Measurements from ENCODE around the gene CMTM1. TPM values are rescaled to one million over a fixed set of nuclear protein-coding genes. Genes with fewer than 3 reads are reported as not detected.

The CMTM1 gene
- total and polyA plus RNA-seq, 2 experiments from 2014 or later, result 1.4 to 1.9 TPM

GRCh38 chr16:66612422-66612821, 46.2 kb downstream of the CMTM1 start (continued):
- TF ChIP-seq, protein P1, sequence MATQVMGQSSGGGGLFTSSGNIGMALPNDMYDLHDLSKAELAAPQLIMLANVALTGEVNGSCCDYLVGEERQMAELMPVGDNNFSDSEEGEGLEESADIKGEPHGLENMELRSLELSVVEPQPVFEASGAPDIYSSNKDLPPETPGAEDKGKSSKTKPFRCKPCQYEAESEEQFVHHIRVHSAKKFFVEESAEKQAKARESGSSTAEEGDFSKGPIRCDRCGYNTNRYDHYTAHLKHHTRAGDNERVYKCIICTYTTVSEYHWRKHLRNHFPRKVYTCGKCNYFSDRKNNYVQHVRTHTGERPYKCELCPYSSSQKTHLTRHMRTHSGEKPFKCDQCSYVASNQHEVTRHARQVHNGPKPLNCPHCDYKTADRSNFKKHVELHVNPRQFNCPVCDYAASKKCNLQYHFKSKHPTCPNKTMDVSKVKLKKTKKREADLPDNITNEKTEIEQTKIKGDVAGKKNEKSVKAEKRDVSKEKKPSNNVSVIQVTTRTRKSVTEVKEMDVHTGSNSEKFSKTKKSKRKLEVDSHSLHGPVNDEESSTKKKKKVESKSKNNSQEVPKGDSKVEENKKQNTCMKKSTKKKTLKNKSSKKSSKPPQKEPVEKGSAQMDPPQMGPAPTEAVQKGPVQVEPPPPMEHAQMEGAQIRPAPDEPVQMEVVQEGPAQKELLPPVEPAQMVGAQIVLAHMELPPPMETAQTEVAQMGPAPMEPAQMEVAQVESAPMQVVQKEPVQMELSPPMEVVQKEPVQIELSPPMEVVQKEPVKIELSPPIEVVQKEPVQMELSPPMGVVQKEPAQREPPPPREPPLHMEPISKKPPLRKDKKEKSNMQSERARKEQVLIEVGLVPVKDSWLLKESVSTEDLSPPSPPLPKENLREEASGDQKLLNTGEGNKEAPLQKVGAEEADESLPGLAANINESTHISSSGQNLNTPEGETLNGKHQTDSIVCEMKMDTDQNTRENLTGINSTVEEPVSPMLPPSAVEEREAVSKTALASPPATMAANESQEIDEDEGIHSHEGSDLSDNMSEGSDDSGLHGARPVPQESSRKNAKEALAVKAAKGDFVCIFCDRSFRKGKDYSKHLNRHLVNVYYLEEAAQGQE (IDR thresholded peaks at IDR 0.05; ENCODE audit: unreplicated experiment), result no peak
- no peak for TF ChIP-seq ZNF462 (CRISPR knock-in tag; IDR thresholded peaks at IDR 0.05)

GRCh38 chr16:66614161-66614802, 48.0 kb downstream of the CMTM1 start:
- Histone ChIP-seq H4K20me1 (replicated peaks; ENCODE audit: insufficient read depth) (peaks cover 5% of the 10 kb centered on the region; the same call in 1 of the 2 replicates), H2AFZ (no peak overlapping the region), H3F3A (replicated peaks; ENCODE audit: low read depth) (no peaks in the 10 kb centered on the region), H3K9me2 (ENCODE audit: insufficient read depth) (no peaks in the 10 kb centered on the region), H3K27ac (ENCODE audit: low read depth) (no peak overlapping the region), H3K79me2 (replicated peaks; ENCODE audit: insufficient read depth) (no peaks in the 10 kb centered on the region), H3K4me2 (no peak overlapping the region), H3K36me3 (ENCODE audit: insufficient read depth) (0 out of 2 replicates have a peak, but pooled peaks cover 5% of the 10 kb centered on the region), H3K4me3 (no peak overlapping the region), H3K4me1 (ENCODE audit: insufficient read depth) (peaks cover 16% of the 10 kb centered on the region), H3K27me3 (ENCODE audit: insufficient read depth) (no peaks in the 10 kb centered on the region)
- Mint-ChIP-seq H3K36me3 (ENCODE audit: low read depth) (peaks cover 60% of the 10 kb centered on the region), H3K27ac (no peak overlapping the region), H3K9me3 (no peaks in the 10 kb centered on the region; the same call in 2 of the 3 replicates), H3K4me1 (peaks cover 24% of the 10 kb centered on the region), H3K4me3 (no peak overlapping the region), H3K27me3 (ENCODE audit: insufficient read depth, low read depth, poor library complexity) (peaks cover 5% of the 10 kb centered on the region)
- no peak for DNase-seq (ENCODE audit: low spot score)
- no peak for ATAC-seq
- TF ChIP-seq, protein P2, sequence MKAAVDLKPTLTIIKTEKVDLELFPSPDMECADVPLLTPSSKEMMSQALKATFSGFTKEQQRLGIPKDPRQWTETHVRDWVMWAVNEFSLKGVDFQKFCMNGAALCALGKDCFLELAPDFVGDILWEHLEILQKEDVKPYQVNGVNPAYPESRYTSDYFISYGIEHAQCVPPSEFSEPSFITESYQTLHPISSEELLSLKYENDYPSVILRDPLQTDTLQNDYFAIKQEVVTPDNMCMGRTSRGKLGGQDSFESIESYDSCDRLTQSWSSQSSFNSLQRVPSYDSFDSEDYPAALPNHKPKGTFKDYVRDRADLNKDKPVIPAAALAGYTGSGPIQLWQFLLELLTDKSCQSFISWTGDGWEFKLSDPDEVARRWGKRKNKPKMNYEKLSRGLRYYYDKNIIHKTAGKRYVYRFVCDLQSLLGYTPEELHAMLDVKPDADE (IDR thresholded peaks at IDR 0.05), result no peak
- TF ChIP-seq ZNF114 (CRISPR knock-in tag; IDR thresholded peaks at IDR 0.05), result no peak
- TF ChIP-seq STAT1 (IDR thresholded peaks at IDR 0.05; ENCODE audit: unreplicated experiment), result no peak
